Hepatocyte (in vitro differentiated cells): ENCODE results near the gene LAMP1.

Experiments used
- CTCF ChIP-seq: fragments of 200-600 bp; sonication (generic); IDR thresholded peaks from 2 replicates; pipeline ENCODE4 v1.5.1; 2016; ENCODE audit warnings: antibody characterized with exemption, mild to moderate bottlenecking; ENCODE audit not compliant: poor library complexity
- EZH2 ChIP-seq: fragments of 200-600 bp; sonication (generic); IDR thresholded peaks from 2 replicates; pipeline ENCODE4 v1.6.1; 2016; ENCODE audit warnings: antibody characterized with exemption, mild to moderate bottlenecking, borderline replicate concordance
- EZH2phosphoT487 ChIP-seq: fragments of 200-600 bp; sonication (generic); IDR thresholded peaks from one replicate; pipeline ENCODE4 v1.6.1; 2018; ENCODE audit warnings: antibody characterized with exemption, mild to moderate bottlenecking, low read depth, moderate library complexity; ENCODE audit not compliant: unreplicated experiment, severe bottlenecking

GRCh38 chr13:113332615-113333014 is 35.6 kb downstream of the LAMP1 start:
- no peak for TF ChIP-seq CTCF
- no peak for TF ChIP-seq EZH2
- no peak for TF ChIP-seq EZH2phosphoT487
